GM18511 (cell line): ENCODE data around the gene OR51A7.
"Not testable (repeated sequence)": the region's sequence is repeated elsewhere in the genome, so short reads cannot be mapped to it uniquely, and the experiment has no call there.

Experiments used
- ATAC-seq: cut with Tn5 transposase; IDR thresholded peaks from one replicate; pipeline ENCODE4 v1.9.1; 2021; ENCODE audit warnings: mild to moderate bottlenecking, moderate library complexity; ENCODE audit not compliant: unreplicated experiment

Gene OR51A7

GRCh38 chr11:4903484-4903883 lies at the start of gene OR51A7:
TSS of gene OR51A7 (plus strand) at chr11:4903783. CDS start at chr11:4907370, 3,587 bp downstream.
- ATAC-seq: no peak

GRCh38 chr11:4854286-4854685 lies 49.3 kb upstream of the OR51A7 start:
- ATAC-seq: not testable (repeated sequence)

- ATAC-seq: no peak
These were observed 40.9 kb upstream of the OR51A7 start for GRCh38 chr11:4862447-4863236.

- no peak for ATAC-seq
These were observed 39.7 kb upstream of the OR51A7 start for GRCh38 chr11:4863876-4864275.

- ATAC-seq: no peak
These were observed 37.7 kb upstream of the OR51A7 start for GRCh38 chr11:4865855-4866254.

- no peak for ATAC-seq
These were observed 22.4 kb upstream of the OR51A7 start for GRCh38 chr11:4881188-4881587.

- no peak for ATAC-seq
These were observed 21.6 kb upstream of the OR51A7 start, which contains the start of gene OR51T1 for GRCh38 chr11:4881860-4882500. TSS of gene OR51T1 (plus strand) at chr11:4881900. CDS start at chr11:4881900, 0 bp downstream.

- ATAC-seq: no peak
These were observed 21.0 kb upstream of the OR51A7 start for GRCh38 chr11:4882543-4882942.

GRCh38 chr11:4884361-4884760 lies 19.2 kb upstream of the OR51A7 start:
- no peak for ATAC-seq

- ATAC-seq: no peak
These were observed 17.4 kb upstream of the OR51A7 start for GRCh38 chr11:4886186-4886585.

- ATAC-seq: no peak
These were observed 16.0 kb upstream of the OR51A7 start for GRCh38 chr11:4887591-4887990.

GRCh38 chr11:4890279-4890678 lies 13.3 kb upstream of the OR51A7 start:
- no peak for ATAC-seq

GRCh38 chr11:4891996-4892640 lies 11.5 kb upstream of the OR51A7 start:
- ATAC-seq: no peak

- ATAC-seq: no peak
These were observed 13.0 kb downstream of the OR51A7 start for GRCh38 chr11:4916581-4916980.

- no peak for ATAC-seq
These were observed 15.7 kb downstream of the OR51A7 start, which contains the start of gene OR51G2 for GRCh38 chr11:4919250-4919649. TSS of gene OR51G2 (minus strand) at chr11:4919350. CDS start at chr11:4915663, 3,687 bp downstream.

GRCh38 chr11:4921796-4922195 lies 18.2 kb downstream of the OR51A7 start:
- ATAC-seq: no peak

- no peak for ATAC-seq
These were observed 18.7 kb downstream of the OR51A7 start for GRCh38 chr11:4922304-4922703.

GRCh38 chr11:4924239-4924638 lies 20.7 kb downstream of the OR51A7 start, which contains the start of gene OR51G1:
TSS of gene OR51G1 (minus strand) at chr11:4924339. CDS start at chr11:4924339, 0 bp downstream.
- no peak for ATAC-seq

GRCh38 chr11:4926608-4927007 lies 23.0 kb downstream of the OR51A7 start:
- no peak for ATAC-seq

GRCh38 chr11:4932751-4933150 lies 29.2 kb downstream of the OR51A7 start:
- ATAC-seq: no peak

- ATAC-seq: no peak
These were observed 33.2 kb downstream of the OR51A7 start for GRCh38 chr11:4936745-4937144.

GRCh38 chr11:4947505-4947904 lies 43.9 kb downstream of the OR51A7 start, which contains the start of gene OR51A4:
TSS of gene OR51A4 (minus strand) at chr11:4947605. CDS start at chr11:4947100, 505 bp downstream.
- no peak for ATAC-seq
